Mammary epithelial cell (primary cell): ENCODE results near the gene PSD2.

ENCODE experiments used
- CTCF ChIP-seq, 2 donors: IDR thresholded peaks in 1 of 2; conservative IDR thresholded peaks in 1 of 2; 2 replicates each; pipeline ENCODE4 v1.5.1; 2011 to 2012; ENCODE audit warnings: inconsistent platforms in 2 of 2, low read length in 2 of 2, mild to moderate bottlenecking in 2 of 2, control low read depth in 1 of 2, low read depth in 1 of 2; ENCODE audit not compliant: insufficient read depth in 1 of 2; ENCODE audit errors: extremely low read depth in 1 of 2
- EZH2 ChIP-seq: IDR thresholded peaks from 2 replicates; pipeline ENCODE4 v1.6.1; 2012; ENCODE audit warnings: low read length, inconsistent platforms, borderline replicate concordance

GRCh38 chr5:139783436-139783965, 12.1 kb upstream of the PSD2 start:
- TF ChIP-seq CTCF (conservative IDR thresholded peaks at IDR 0.05 in 1 of 2, IDR thresholded peaks at IDR 0.05 in 1 of 2; ENCODE audit: extremely low read depth in 1 of 2, insufficient read depth in 1 of 2, low read depth in 1 of 2, low read length in 2 of 2) = no peak
- no peak for TF ChIP-seq EZH2
